SK-N-SH (cell line): ENCODE results near the gene NLGN1.

Experiments
- FOSL2 ChIP-seq: IDR thresholded peaks from 2 replicates; pipeline ENCODE4 v1.4.0; 2012; ENCODE audit warnings: low read depth, mild to moderate bottlenecking, moderate library complexity, borderline replicate concordance
- MEF2A ChIP-seq: IDR thresholded peaks from 2 replicates; pipeline ENCODE4 v1.4.0; 2012; ENCODE audit warnings: low read depth, borderline replicate concordance
- TF ChIP-seq, protein P1 (sequence below): fragments of 200-600 bp; sonication (generic); IDR thresholded peaks from 2 replicates; pipeline ENCODE4 v1.6.1; 2017; ENCODE audit warnings: antibody characterized with exemption, mild to moderate bottlenecking, moderate library complexity

DNA sequence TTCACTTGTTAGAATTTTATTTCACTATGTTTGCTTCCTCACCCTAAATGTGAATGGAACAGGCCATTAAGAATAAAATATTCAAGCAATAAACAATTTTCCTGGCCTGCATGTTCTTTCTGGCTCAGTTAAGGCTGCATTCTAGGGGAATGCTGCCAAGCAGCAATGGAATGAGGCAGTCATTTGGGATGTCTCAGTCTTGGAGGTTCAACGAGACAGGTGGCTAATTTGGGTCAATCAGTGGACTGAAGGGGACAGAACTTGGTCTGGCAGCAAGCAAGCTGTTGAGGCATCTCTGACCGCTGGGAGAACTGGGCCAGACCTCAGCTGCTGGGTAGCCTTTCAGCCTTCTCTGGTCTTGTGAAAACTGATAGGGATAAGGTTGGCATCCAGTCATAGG lies 241.6 kb downstream of the NLGN1 start:
- TF ChIP-seq FOSL2, result no peak
- TF ChIP-seq, protein P1, sequence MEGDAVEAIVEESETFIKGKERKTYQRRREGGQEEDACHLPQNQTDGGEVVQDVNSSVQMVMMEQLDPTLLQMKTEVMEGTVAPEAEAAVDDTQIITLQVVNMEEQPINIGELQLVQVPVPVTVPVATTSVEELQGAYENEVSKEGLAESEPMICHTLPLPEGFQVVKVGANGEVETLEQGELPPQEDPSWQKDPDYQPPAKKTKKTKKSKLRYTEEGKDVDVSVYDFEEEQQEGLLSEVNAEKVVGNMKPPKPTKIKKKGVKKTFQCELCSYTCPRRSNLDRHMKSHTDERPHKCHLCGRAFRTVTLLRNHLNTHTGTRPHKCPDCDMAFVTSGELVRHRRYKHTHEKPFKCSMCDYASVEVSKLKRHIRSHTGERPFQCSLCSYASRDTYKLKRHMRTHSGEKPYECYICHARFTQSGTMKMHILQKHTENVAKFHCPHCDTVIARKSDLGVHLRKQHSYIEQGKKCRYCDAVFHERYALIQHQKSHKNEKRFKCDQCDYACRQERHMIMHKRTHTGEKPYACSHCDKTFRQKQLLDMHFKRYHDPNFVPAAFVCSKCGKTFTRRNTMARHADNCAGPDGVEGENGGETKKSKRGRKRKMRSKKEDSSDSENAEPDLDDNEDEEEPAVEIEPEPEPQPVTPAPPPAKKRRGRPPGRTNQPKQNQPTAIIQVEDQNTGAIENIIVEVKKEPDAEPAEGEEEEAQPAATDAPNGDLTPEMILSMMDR, result no peak
- TF ChIP-seq MEF2A, result no peak
